CD4-positive, alpha-beta T cell treated with Interleukin-12 subunit alpha and Interleukin-12 subunit beta, for 1 hour (primary cell): ENCODE measurements around the gene CRIP1.

ENCODE experiments used
- DNase-seq: peaks from one replicate; pipeline ENCODE4 v3.0.0-alpha.2; 2020

Gene CRIP1

DNA sequence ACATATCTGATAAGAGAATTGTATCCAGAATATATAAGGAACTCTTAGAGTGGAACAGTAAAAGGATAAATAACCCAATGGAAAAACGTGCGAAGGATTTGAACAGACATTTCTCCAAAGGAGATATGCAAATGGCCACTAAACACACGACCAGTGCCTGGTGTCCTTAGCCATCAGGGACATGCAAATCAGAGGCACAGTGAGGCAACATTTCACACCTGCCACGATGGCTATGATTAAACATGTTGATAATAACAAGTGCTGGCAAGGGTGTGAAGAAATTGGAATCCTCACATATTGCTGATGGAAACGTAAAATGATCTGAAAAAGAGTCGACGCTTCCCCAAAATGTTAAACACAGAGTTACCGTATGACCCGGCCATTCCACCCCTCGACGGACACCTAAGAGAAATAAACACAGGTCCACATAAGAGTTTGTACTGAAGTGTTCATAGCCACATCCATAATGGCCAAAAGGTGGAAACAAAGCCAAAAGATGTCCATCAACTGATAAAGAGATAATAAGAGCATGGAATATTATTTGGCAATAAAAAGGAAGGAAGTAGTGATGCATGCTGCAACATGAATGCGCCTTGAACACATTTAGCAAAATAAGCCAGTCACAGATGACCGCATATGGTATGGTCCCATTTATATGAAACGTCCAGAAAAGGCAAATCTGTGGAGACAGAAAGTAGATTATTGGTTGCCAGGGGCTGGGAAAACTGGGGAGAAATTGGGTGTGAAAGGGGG, 33.4 kb downstream of the CRIP1 start:
- no peak for DNase-seq

- DNase-seq = no peak
Observed at GRCh38 chr14:105525326-105525725, 38.6 kb downstream of the CRIP1 start.

GRCh38 chr14:105525861-105526775, 39.4 kb downstream of the CRIP1 start, which contains the start of gene TMEM121:
Gene TMEM121, plus strand, starts transcription at chr14:105526583. Its CDS starts 2,252 bp downstream, at chr14:105528835.
- peak; percentile 63 for DNase-seq

DNA sequence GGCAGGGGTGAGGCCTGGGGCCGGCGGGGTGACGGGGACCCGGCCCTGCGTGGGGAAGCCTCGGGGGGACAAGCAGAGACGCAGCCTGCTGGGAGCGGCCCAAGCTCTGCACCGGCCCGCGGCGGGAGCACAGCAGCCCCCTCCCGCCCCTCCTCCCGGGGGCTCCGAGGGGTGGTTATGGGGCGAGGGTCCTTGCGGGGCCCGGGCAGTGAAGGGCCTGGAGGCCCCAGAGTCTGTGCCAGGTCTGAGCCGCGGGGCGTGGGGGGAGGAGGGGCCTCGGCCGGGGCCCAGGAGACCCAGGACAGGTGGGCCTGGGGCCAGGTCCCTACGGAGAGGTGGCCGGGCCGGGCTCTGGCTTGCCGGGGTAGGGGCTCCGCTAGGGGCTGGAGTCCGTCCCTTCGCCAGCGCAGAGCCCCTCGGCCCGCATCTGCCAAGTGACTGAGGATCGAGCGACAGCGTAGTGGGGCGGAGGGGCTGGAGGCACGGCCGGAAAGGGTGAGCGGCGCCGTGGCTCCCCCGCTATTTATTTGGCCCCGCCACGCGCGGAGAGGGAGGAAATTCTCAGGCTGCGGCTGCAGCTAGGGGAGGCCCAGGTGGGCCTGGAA, 40.2 kb downstream of the CRIP1 start:
- DNase-seq = no peak

DNA sequence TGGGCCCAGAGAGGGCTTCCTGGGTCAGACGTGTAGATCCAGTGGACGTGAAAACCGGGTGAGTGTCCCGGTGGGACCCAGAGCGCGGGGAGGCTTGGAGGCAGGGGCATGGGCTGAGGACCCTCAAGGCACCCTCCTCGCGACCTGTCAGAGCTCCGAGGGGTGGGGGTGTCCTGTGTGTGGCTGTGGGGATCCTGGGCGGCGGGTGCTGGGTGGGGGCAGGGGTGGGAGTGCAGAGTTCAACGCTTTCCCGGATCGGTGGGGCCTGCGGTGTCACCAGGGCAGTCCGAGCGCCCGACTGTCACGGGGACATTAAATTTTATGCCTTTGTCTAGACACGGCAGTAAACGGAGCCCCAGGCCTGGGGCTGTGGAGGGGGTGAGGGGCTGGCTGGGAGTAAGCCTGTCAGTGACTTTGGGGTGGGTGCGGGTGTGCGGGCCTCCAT, 40.7 kb downstream of the CRIP1 start:
- DNase-seq = no peak

- DNase-seq = peak; percentile 85
Observed at GRCh38 chr14:105527826-105528585, 41.3 kb downstream of the CRIP1 start.

DNA sequence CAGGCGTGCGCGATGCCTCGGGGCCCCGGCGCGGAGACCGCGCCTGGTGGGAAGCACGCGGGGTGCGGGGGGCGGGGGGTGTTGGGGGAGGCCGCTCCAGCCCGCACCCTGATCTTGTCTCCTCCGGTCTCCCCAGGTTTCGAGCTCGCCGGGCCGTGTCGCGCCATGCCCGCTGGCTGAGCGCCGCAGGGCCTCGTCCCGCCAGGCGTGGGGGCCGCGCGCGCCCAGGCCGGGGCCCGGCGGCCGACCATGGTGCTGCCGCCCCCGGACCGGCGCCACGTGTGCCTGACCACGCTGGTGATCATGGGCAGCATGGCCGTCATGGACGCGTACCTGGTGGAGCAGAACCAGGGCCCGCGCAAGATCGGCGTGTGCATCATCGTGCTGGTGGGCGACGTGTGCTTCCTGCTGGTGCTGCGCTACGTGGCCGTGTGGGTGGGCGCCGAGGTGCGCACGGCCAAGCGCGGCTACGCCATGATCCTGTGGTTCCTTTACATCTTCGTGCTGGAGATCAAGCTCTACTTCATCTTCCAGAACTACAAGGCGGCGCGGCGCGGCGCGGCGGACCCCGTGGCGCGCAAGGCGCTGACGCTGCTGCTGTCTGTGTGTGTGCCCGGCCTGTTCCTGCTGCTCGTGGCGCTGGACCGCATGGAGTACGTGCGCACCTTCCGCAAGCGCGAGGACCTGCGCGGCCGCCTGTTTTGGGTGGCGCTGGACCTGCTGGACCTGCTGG, 42.1 kb downstream of the CRIP1 start:
- no peak for DNase-seq

DNA sequence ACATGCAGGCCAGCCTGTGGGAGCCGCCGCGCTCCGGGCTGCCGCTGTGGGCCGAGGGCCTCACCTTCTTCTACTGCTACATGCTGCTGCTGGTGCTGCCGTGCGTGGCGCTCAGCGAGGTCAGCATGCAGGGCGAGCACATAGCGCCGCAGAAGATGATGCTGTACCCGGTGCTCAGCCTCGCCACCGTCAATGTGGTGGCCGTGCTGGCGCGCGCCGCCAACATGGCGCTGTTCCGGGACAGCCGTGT, 42.6 kb downstream of the CRIP1 start:
- no peak for DNase-seq

DNA sequence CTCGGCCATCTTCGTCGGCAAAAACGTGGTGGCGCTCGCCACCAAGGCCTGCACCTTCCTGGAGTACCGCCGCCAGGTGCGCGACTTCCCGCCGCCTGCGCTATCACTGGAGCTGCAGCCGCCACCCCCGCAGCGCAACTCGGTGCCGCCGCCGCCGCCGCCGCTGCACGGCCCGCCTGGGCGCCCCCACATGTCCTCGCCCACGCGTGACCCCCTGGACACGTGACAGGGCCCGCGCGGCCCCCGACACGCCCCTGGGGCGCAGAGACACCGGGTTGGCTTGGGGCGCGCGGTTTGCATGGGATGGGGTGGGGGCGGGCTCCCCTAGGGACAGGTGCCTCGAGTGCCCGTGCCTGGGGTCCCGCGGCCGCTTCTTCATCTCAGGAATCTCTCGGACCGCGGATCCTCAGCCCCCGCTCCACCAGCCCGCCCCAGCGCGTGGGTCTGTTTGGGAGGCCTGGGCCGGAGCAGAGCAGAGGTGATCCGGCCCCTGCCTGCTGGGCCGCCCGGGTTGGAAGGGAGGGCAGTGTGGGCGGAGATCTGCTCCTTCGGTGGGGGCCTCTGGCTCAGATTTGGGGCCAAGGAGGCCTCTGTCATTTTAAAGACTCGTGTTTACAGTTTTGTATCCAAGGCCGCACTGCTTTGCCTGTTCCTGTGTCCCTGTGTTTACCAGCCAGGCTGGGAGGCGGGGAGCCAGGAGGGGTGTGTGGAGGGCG, 43.0 kb downstream of the CRIP1 start:
- peak; percentile 46 for DNase-seq

DNA sequence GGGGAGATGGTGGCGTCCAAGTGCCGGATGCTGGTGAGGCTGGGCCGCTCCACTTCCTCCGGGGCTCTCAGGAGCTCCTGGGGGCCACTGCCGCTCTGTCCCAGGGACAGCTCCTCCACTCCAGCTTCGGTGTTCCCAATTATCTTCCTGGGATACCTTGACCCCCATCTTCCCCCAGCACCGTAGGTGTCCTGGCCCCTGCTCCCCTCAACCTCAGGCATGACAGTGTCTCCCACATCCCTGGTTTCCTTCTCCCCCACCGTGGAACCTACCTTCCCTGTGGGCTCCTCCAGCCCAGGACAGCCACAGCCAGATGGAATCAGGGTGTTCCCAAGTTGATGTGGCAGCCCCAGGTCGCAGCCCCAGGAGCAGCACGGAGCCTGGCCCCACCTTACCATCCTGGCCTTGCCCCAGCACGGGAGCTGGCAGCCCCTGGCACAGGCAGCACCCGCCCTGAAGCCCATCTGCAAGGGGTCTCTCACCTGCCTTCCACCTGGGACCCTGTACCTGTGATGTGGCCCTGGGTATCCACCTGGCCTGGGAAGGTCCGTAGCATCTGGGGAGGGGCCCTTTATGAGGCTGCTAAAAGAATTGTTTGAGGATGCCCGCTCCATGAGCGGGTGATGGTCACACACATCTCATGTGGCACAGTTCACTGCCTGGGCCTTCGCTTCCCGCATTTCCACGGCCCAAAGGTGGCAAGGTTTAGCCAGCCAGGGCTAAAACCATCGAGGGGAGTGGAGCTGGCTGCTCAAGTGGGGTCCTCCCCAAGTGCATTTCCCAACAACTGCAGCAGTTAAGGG, 43.8 kb downstream of the CRIP1 start:
- DNase-seq = no peak

DNA sequence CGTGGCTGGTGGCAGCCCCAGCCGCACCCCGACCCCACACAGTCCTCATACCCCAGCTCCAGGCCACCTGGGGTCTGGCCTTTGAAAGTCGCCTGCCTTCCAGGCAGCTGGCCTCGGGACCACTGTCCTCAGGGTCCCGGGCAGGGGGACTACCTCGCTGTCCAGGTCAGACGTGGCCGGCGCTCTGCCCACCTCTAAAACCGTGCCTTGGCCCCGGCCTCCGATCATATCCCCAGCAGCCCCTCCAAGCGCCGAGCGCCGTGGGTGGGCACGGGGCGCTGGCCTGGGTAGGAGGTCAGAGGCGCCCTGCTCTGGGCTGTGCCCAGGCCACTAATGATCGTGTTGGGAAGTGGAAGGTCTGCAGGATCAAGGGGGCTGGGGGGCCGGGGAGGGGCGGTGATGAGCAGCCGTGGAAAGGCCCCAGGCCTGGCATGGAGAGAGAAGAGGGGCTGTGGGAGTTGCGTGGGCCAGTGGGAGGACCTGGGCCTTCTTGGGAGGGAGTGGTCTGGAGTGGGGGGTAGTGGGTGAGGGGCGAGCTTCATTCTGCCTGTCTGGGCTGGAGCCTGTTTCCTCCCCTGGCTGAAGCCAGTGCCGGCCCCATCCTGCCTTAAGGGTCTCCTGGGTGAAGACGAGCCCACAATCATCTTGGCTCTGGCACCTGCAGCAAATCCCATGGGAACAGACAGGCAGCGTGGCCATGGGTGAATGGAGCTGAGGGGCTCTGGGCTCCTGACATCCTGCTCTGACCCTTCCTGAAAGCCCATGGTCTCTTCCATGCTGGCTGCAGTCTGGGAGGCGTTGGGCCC, 44.6 kb downstream of the CRIP1 start:
- DNase-seq = no peak

- no peak for DNase-seq
Observed at GRCh38 chr14:105531894-105532623, 45.4 kb downstream of the CRIP1 start.

GRCh38 chr14:105532735-105533141, 46.1 kb downstream of the CRIP1 start:
- no peak for DNase-seq

DNA sequence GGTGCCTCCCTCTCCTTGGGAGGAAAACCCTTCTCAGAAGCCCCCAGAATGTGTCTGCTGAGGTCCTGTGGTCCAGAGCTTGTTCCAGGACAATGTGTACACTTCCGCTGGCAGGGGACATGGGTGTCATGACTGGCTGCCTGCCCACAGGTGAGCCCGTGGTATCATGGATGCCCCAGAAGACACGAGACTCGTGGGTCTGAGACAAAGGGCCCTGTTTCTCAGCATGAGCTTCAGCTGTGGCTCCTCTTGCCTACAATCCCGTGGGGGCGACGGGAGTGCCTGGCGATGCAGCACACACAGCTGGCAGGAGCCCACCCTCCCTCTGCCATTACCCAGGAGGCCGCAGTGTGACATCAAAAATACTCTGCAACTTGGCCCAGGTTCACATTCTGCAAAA, 46.7 kb downstream of the CRIP1 start:
- no peak for DNase-seq

GRCh38 chr14:105533811-105534498, 47.3 kb downstream of the CRIP1 start:
- no peak for DNase-seq

DNA sequence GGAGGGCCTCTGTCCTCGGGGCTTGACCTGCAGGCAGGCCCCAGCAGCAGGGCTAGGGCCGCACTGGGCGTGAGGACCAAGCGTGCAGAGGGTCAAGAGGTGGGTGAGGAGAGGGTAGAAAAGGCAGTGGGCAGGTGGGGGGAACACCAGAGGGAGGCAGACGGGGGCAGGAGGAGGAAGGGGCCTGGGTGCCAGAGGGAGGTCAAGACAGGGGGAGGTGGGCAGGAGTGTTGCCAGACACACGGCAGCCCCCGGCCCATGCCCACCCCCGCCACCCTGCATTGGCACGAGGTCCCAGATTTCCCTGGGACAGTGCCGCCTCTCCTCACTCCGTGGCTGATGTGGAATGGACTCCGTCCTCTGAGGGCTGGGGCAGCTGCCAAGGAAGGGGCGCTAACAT, 47.9 kb downstream of the CRIP1 start:
- no peak for DNase-seq

DNA sequence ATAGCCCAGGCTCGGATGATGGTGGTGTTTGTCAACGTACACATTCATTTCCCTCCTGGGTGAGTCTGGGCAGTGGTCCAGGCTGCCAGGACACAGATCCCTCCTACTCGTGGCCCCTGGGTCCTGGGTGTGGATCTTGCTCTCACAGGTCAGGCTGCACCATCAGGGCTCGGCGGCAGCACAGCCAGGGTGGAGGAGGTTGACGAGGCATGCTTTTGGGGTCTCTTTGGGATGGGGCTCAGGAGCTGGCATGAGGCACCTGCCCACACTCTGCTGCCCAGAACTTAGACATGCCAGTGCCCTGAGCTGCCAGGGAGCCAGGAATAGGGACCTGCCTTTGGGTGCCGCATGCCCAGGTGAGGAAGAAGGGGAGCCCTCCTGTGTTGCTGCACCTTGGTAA, 49.4 kb downstream of the CRIP1 start:
- no peak for DNase-seq
